Activated CD8-positive, alpha-beta T cell treated with anti-CD3 and anti-CD28 coated beads for 36 hours (primary cell): ENCODE results near the gene ALDH7A1. TPM values are rescaled to one million over a fixed set of nuclear protein-coding genes. Genes with fewer than 3 reads are reported as not detected.

ENCODE experiments used
- ATAC-seq: fragments of 200-7000 bp; cut with Tn5 transposase; one replicate; pipeline ENCODE4 v1.10.0; 2021; ENCODE audit warnings: mild to moderate bottlenecking, moderate library complexity
- CTCF ChIA-PET: fragments of 350-600 bp; sonication (Branson Sonifier 250); formaldehyde crosslinking; loops from one replicate; lab custom pipeline; 2021; ENCODE audit warnings: antibody characterized with exemption; lab: Charles Lee
- POLR2A ChIA-PET: fragments of 350-600 bp; sonication (Branson Sonifier 250); formaldehyde crosslinking; loops from one replicate; lab custom pipeline; 2021; ENCODE audit warnings: antibody characterized with exemption; lab: Charles Lee
- DNase-seq: peaks from one replicate; pipeline ENCODE4 v3.0.0-alpha.2; 2020
- H3K27ac Mint-ChIP-seq: one replicate; pipeline ENCODE4 v1.8.0; 2021; ENCODE audit warnings: mild to moderate bottlenecking, mixed read lengths
- H3K27me3 Mint-ChIP-seq: one replicate; pipeline ENCODE4 v1.8.0; 2021; ENCODE audit warnings: mixed read lengths
- H3K36me3 Mint-ChIP-seq: one replicate; pipeline ENCODE4 v1.8.0; 2021; ENCODE audit warnings: low read depth, mixed read lengths
- H3K4me1 Mint-ChIP-seq: one replicate; pipeline ENCODE4 v1.8.0; 2021; ENCODE audit warnings: low read depth, mixed read lengths
- H3K4me3 Mint-ChIP-seq: one replicate; pipeline ENCODE4 v1.8.0; 2021; ENCODE audit warnings: mild to moderate bottlenecking, moderate library complexity, mixed read lengths
- H3K9me3 Mint-ChIP-seq: one replicate; pipeline ENCODE4 v1.8.0; 2021; ENCODE audit warnings: mixed read lengths
- CTCF ChIP-seq: fragments of 200-600 bp; IDR thresholded peaks from one replicate; pipeline ENCODE4 v1.8.0; 2022; ENCODE audit warnings: antibody characterized with exemption, mild to moderate bottlenecking
- intact Hi-C: fragments of 100-400 bp; cut with micrococcal nuclease; formaldehyde crosslinking; loops from one replicate; pipeline ENCODE4 v1.10.0; 2022
- total RNA-seq, 2 experiments: library from RNA; stranded (reverse); gene quantifications; one replicate each; pipeline ENCODE4 v1.2.3, GENCODE V29; 2021

ALDH7A1 gene
- total RNA-seq, result 1 to 10 TPM; 4.8 to 5.1 TPM

DNA sequence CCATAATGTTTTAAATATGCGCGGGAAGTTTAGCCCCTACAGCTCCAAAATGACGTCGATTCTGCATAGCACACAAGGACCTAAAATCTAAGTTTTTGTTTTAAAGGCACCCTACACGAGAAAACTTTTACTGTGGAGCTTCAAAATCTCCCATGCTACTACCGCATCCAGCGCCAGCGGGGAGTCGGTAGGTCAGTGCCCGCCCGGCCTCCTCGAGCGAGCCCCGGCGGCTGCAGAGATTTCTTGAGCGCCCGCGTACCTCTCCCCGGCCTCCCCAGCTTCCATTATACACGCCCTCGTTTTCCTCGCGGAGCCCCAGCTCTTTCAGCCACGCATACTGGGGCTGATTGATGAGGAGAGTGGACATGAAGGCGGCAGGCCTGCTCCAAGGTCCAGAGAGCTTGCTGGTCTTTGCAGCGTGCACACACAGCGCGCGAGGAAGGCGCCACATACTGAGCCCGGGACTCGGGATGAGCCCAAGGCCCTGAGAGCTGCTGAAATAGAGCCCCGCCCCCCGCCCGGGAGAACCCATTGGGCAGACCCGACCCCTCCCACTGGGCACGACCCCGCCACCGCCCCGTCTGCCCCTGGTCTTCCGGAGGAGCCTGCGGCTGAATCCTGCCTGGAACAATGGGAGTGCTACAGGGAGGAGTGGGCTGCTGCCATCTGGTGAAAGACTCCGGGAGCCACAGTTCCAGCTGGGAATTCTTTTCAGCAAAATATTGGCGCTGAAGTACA, at the start of gene ALDH7A1:
Gene ALDH7A1 (minus strand): TSS at position 472 of the 738 bp plus-strand sequence. CDS start 21 bp downstream, at position 451.
- ChIA-PET POLR2A (interaction anchor here (1.3 kb wide), 1 partner anchor 15 kb away, joined by 3 read pairs; no protein-coding TSS in a partner anchor), CTCF (interaction anchor here (0.8 to 1.2 kb wide), 4 partner anchors 8 to 22 kb away, joined by 3 to 4 read pairs (median 3); no protein-coding TSS in a partner anchor)
- Mint-ChIP-seq H3K9me3 (peaks cover 2% of the 10 kb centered on the region), H3K4me1 (peaks cover 11% of the 10 kb centered on the region), H3K27ac (peak within 1 kb of the TSS; percentile 24), H3K27me3 (peaks cover 8% of the 10 kb centered on the region), H3K36me3 (no peaks in the 10 kb centered on the region), H3K4me3 (peak within 1 kb of the TSS; percentile 75)
- DNase-seq (peak; percentile 64), ATAC-seq (peak; percentile 72)
- no peak for TF ChIP-seq CTCF
- intact Hi-C loops, result no loop called here

DNA sequence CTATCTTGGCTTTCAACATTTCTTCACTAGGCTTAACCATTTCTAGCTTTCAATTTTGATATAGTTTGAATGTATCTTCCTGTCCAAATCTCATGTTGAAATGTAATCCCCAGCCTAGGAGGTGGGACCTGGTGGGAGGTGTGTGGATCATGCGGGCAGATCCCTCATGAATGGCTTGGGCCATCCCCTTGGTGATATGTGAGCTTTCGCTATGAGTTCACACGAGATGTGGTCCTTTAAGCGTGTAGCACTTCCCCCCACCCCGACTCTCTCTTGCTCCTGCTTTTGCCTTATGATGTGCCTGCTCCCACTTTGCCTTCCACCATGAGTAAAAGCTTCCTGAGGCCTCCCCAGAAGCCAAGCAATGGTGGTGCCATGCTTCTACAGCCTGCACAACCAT, 46.4 kb upstream of the ALDH7A1 start:
- ChIA-PET CTCF (no interaction called here), POLR2A (interaction anchor here (1.1 kb wide), 1 partner anchor 160 kb away, joined by 3 read pairs; no protein-coding TSS in a partner anchor)
- TF ChIP-seq CTCF, result no peak
- no peak overlapping the region for H3K4me3 Mint-ChIP-seq
- intact Hi-C loops, result no loop called here
- no peaks in the 10 kb centered on the region for H3K4me1 Mint-ChIP-seq
- H3K36me3 Mint-ChIP-seq, result no peaks in the 10 kb centered on the region
- no peaks in the 10 kb centered on the region for H3K27me3 Mint-ChIP-seq
- DNase-seq (no peak), ATAC-seq (no peak)
- no peak overlapping the region for H3K27ac Mint-ChIP-seq
- H3K9me3 Mint-ChIP-seq, result peaks cover 5% of the 10 kb centered on the region

DNA sequence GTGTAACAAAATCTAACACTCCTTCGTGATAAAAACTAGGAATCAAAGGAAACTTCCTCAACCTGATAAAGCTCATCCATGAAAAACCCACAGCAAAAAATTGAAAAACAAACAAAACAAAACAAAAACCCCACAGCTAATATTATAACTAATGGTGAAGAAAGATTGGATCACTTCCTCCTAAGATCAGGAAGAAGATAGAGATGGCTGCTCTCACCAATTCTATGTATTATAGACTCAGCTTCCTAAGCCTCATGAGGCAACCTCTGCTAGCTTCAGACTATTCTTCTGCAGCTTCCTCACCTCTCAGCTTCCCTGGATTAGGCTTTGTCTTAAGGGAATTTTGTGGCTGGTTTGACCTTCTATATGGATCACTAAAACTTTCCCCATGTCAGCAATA, 45.8 kb upstream of the ALDH7A1 start:
- Mint-ChIP-seq H3K27me3 (no peaks in the 10 kb centered on the region), H3K4me1 (no peaks in the 10 kb centered on the region), H3K9me3 (peaks cover 5% of the 10 kb centered on the region), H3K4me3 (no peak overlapping the region), H3K36me3 (no peaks in the 10 kb centered on the region), H3K27ac (no peak overlapping the region)
- intact Hi-C loops, result no loop called here
- no peak for TF ChIP-seq CTCF
- ATAC-seq (no peak), DNase-seq (no peak)
- CTCF ChIA-PET, result no interaction called here
- POLR2A ChIA-PET, result interaction anchor here (1.1 kb wide), 1 partner anchor 160 kb away, joined by 3 read pairs; no protein-coding TSS in a partner anchor

DNA sequence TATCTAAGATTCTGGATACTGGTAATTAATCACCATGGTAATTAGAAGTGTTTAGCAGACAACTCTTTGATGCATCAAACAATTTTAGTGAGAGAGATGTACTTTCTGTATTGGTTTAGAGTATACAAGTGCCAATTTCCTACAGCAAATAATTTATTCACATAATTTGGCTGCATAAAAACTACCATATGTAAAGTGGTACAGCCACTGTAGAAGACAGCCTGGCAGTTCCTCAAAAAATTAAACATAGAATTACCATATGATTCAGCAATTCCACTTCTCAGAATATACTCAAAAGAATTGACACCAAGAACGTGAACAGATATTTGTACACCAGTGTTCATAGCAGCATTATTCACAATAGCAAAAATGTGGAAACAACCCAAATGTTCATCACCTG, 41.9 kb upstream of the ALDH7A1 start:
- H3K36me3 Mint-ChIP-seq, result no peaks in the 10 kb centered on the region
- H3K27me3 Mint-ChIP-seq, result no peaks in the 10 kb centered on the region
- H3K9me3 Mint-ChIP-seq, result no peaks in the 10 kb centered on the region
- POLR2A ChIA-PET, result interaction anchor here (0.9 kb wide), 1 partner anchor 14 kb away, joined by 3 read pairs; no protein-coding TSS in a partner anchor
- ATAC-seq (no peak), DNase-seq (no peak)
- no peaks in the 10 kb centered on the region for H3K4me1 Mint-ChIP-seq
- CTCF ChIA-PET, result no interaction called here
- no peak for TF ChIP-seq CTCF
- intact Hi-C loops, result no loop called here
- H3K4me3 Mint-ChIP-seq, result no peak overlapping the region
- H3K27ac Mint-ChIP-seq, result no peak overlapping the region

GRCh38 chr5:126635585-126635984, 40.6 kb upstream of the ALDH7A1 start:
- Mint-ChIP-seq H3K36me3 (no peaks in the 10 kb centered on the region), H3K4me1 (no peaks in the 10 kb centered on the region), H3K9me3 (no peaks in the 10 kb centered on the region), H3K27ac (no peak overlapping the region), H3K27me3 (no peaks in the 10 kb centered on the region), H3K4me3 (no peak overlapping the region)
- ChIA-PET CTCF (no interaction called here), POLR2A (no interaction called here)
- TF ChIP-seq CTCF, result no peak
- intact Hi-C loops, result no loop called here
- ATAC-seq (no peak), DNase-seq (no peak)
